ENCODE data around the gene KRT74. TPM values are rescaled to one million over a fixed set of nuclear protein-coding genes. Genes with fewer than 3 reads are reported as not detected.
A peak's percentile ranks its signal among the peaks of the same experiment; 100 is the strongest.

The KRT74 gene
- total RNA-seq, 4 donors from 2014 or later: not detected

GRCh38 chr12:52530905-52531304 is 42.7 kb downstream of the KRT74 start:
- no peaks in the 10 kb centered on the region for H3K4me1 ChIP-seq
- no peaks in the 10 kb centered on the region for H3K36me3 ChIP-seq
- no peak overlapping the region for H3K27ac ChIP-seq
- no peaks in the 10 kb centered on the region for H3K27me3 ChIP-seq
- H3K4me3 ChIP-seq: no peak overlapping the region
- H3K9me3 ChIP-seq: no peaks in the 10 kb centered on the region
- TF ChIP-seq CTCF (IDR thresholded peaks at IDR 0.05) (no peak), POLR2A (IDR thresholded peaks at IDR 0.05) (no peak)
- no peak for DNase-seq

GRCh38 chr12:52530366-52530765 is 43.3 kb downstream of the KRT74 start:
- Histone ChIP-seq H3K9me3 (no peaks in the 10 kb centered on the region), H3K36me3 (no peaks in the 10 kb centered on the region), H3K27me3 (no peaks in the 10 kb centered on the region), H3K4me1 (no peaks in the 10 kb centered on the region), H3K27ac (no peak overlapping the region), H3K4me3 (no peak overlapping the region)
- DNase-seq: peak in 1 of 3 donors; percentile 7
- TF ChIP-seq POLR2A (IDR thresholded peaks at IDR 0.05) (no peak), CTCF (IDR thresholded peaks at IDR 0.05) (no peak)

GRCh38 chr12:52529846-52530245 is 43.8 kb downstream of the KRT74 start:
- Histone ChIP-seq H3K27me3 (no peaks in the 10 kb centered on the region), H3K36me3 (no peaks in the 10 kb centered on the region), H3K4me1 (no peaks in the 10 kb centered on the region), H3K4me3 (no peak overlapping the region), H3K27ac (no peak overlapping the region), H3K9me3 (no peaks in the 10 kb centered on the region)
- DNase-seq: peak in 1 of 3 donors; percentile 19
- TF ChIP-seq POLR2A (IDR thresholded peaks at IDR 0.05): no peak

GRCh38 chr12:52529417-52529816 is 44.2 kb downstream of the KRT74 start:
- no peaks in the 10 kb centered on the region for H3K4me1 ChIP-seq
- no peaks in the 10 kb centered on the region for H3K9me3 ChIP-seq
- no peaks in the 10 kb centered on the region for H3K27me3 ChIP-seq
- peak in 1 of 3 donors; percentile 17 for DNase-seq
- H3K36me3 ChIP-seq: no peaks in the 10 kb centered on the region
- H3K4me3 ChIP-seq: no peak overlapping the region
- TF ChIP-seq CTCF (IDR thresholded peaks at IDR 0.05) (no peak), POLR2A (IDR thresholded peaks at IDR 0.05) (no peak)
- no peak overlapping the region for H3K27ac ChIP-seq

GRCh38 chr12:52528641-52529143 is 45.0 kb downstream of the KRT74 start:
- no peak overlapping the region for H3K4me3 ChIP-seq
- H3K27ac ChIP-seq: no peak overlapping the region
- no peaks in the 10 kb centered on the region for H3K4me1 ChIP-seq
- no peaks in the 10 kb centered on the region for H3K36me3 ChIP-seq
- no peaks in the 10 kb centered on the region for H3K9me3 ChIP-seq
- peak in 1 of 3 donors; percentile 37 for DNase-seq
- H3K27me3 ChIP-seq: no peaks in the 10 kb centered on the region
- no peak for TF ChIP-seq CTCF (IDR thresholded peaks at IDR 0.05)
- TF ChIP-seq POLR2A (IDR thresholded peaks at IDR 0.05): no peak

DNA sequence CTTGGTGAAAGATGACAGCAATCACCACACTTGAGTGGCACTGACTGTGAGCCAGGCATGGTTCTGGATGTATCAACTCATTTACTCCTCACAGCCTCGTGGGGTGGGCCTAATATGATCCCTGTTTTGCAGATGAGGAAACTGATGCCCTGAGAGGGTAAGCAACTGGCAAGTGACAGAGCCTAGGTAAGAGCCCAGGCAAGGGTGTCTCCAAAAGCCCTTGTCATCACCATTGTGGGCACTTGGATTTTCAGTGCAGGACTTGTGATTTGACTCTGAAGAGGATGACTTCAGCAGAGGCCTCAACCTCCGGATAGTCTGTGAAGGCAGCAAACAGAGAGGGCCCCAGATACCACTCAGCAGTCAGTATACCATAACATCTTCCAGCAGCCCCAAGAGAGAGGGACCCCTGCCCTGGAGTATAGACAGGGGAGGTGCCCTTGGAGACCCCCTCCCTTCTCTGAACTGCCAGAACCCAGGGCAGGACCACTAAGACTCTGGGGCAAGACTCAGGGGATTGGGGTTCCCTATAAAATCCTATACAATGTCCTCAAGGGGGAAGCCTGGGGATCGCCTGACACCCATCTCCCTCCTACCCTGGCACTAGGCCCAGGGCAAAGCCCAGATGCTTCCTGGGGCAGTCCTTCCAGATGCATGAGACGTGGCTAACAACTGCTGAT is 46.4 kb downstream of the KRT74 start:
- Histone ChIP-seq H3K4me1 (no peaks in the 10 kb centered on the region), H3K4me3 (no peak overlapping the region), H3K27me3 (no peaks in the 10 kb centered on the region), H3K36me3 (no peaks in the 10 kb centered on the region), H3K9me3 (no peaks in the 10 kb centered on the region), H3K27ac (no peak overlapping the region)
- TF ChIP-seq POLR2A (IDR thresholded peaks at IDR 0.05) (no peak), CTCF (IDR thresholded peaks at IDR 0.05) (no peak)
- DNase-seq: peak in 1 of 3 donors; percentile 19

Data from Peyer's patch (tissue), 4 donors.